Adrenal gland (tissue), 12 donors: ENCODE data around the gene SP3. TPM values are rescaled to one million over a fixed set of nuclear protein-coding genes. Genes with fewer than 3 reads are reported as not detected.

Source experiments
- DNase-seq, 7 donors: peaks; one replicate each; pipeline ENCODE4 v3.0.0-alpha.2; 2019 to 2020
- H3K27ac ChIP-seq, 5 donors: fragments of 200-600 bp; sonication (generic) in 4 of 5; 1 replicate in 3 of 5; 2 replicates in 2 of 5; pipeline versions ENCODE4 v1.5.1 to v1.8.0; 2016 to 2020; ENCODE audit warnings: mild to moderate bottlenecking in 1 of 5
- H3K27me3 ChIP-seq: fragments of 200-600 bp; 2 replicates; pipeline ENCODE4 v1.8.0; 2021
- H3K36me3 ChIP-seq, 2 donors: fragments of 200-600 bp; replicated peaks in 1 of 2; 1 replicate in 1 of 2; 2 replicates in 1 of 2; pipeline versions ENCODE4 v1.5.1 to v1.8.0; 2018 to 2022
- H3K4me1 ChIP-seq, 2 donors: fragments of 200-600 bp; replicated peaks in 1 of 2; 1 replicate in 1 of 2; 2 replicates in 1 of 2; pipeline versions ENCODE4 v1.5.1 to v1.8.0; 2018 to 2021
- H3K4me3 ChIP-seq, 4 donors: fragments of 200-600 bp; sonication (generic) in 3 of 4; one replicate each; pipeline ENCODE4 v1.5.1; 2016 to 2018
- H3K9me3 ChIP-seq, 3 donors: fragments of 200-600 bp; sonication (generic) in 1 of 3; replicated peaks in 1 of 3; 1 replicate in 2 of 3; 2 replicates in 1 of 3; pipeline versions ENCODE4 v1.5.1 to v1.8.0; 2016 to 2021
- CTCF ChIP-seq, 6 experiments: fragments of 450-650 bp in 4 of 6; fragments of 200-600 bp in 2 of 6; sonication (generic) in 1 of 6; IDR thresholded peaks; 1 replicate in 5 of 6; 2 replicates in 1 of 6; pipeline versions ENCODE4 v1.5.1 to v1.8.0; 2016 to 2021; ENCODE audit warnings: antibody characterized with exemption in 6 of 6, mild to moderate bottlenecking in 2 of 6, moderate library complexity in 1 of 6
- POLR2A ChIP-seq, 2 donors: fragments of 450-650 bp; IDR thresholded peaks; one replicate each; pipeline ENCODE4 v1.6.1; 2017; ENCODE audit warnings: antibody characterized with exemption in 2 of 2, mild to moderate bottlenecking in 2 of 2, moderate library complexity in 1 of 2
- WGBS, 4 donors: extraction: QIAGEN DNeasy Blood & Tissue Kit in 2 of 4; methylation state at CpG; one replicate each; pipeline versions ENCODE4 v1.1.5 to v1.1.7; 2013 to 2017; 5-methylcytosine and 5-hydroxymethylcytosine counted together
- intact Hi-C, 2 donors: fragments of 100-400 bp; cut with DNase I; formaldehyde crosslinking; loops; one replicate each; pipeline versions ENCODE4 v1.14.1 to v1.15.0; 2022 to 2023
- polyA plus RNA-seq, 3 donors: library from polyadenylated mRNA; stranded (reverse); fragments of 200-250 nt in 2 of 3; fragments of 350-450 nt in 1 of 3; fragmentation: Illumina TruSeq in 1 of 3; extraction: RNeasy Lipid Tissue Mini Kit (QIAGEN cat#74804) in 1 of 3; gene quantifications; one replicate each; pipeline ENCODE4 v1.2.3, GENCODE V29; 2013 to 2014
- total RNA-seq, 9 donors: library from RNA; depleted of rRNA in 4 of 9; stranded (reverse); fragments of >200 nt in 4 of 9; fragments of 120-200 nt in 1 of 9; fragmentation: NEBNext Ultra II Directional in 1 of 9; extraction: Animal tissue kit (Norgen Biotek cat#: 25700) in 1 of 9; gene quantifications; one replicate each; pipeline versions ENCODE4 v1.1.0 to v1.2.4, GENCODE V29; 2013 to 2023
- donor health status: healthy with polysubstance abuse.
- donor health status: Bipolar disorder and iron deficiency.
- donor health status: DM: yes; HTN: yes; CAD: no.
- donor health status: DM: no; HTN: no; CAD: no.
- donor health status: DM: no; HTN: no; CAD: no.
- donor health status: DM: yes; HTN: yes; CAD: no.

The SP3 gene
- total and polyA plus RNA-seq, 12 donors: 8.9 to 118 (median 54.4) TPM

- H3K27ac ChIP-seq: no peak overlapping the region
- DNase-seq: no peak
- H3K36me3 ChIP-seq: no peaks in the 10 kb centered on the region
- no peak overlapping the region for H3K4me3 ChIP-seq
- TF ChIP-seq POLR2A (IDR thresholded peaks at IDR 0.05) (no peak), CTCF (IDR thresholded peaks at IDR 0.05) (no peak)
- H3K9me3 ChIP-seq: no peaks in the 10 kb centered on the region
- no peaks in the 10 kb centered on the region for H3K27me3 ChIP-seq
- intact Hi-C loops: no loop called here
- peaks cover 3 to 49% of the 10 kb centered on the region in 2 donors for H3K4me1 ChIP-seq
- 69 to 76% (median 71%) methylated on average over 3 of the region's 3 CpGs for WGBS, 4 donors
Observed at GRCh38 chr2:173947131-173947530, 18.0 kb downstream of the SP3 start.

GRCh38 chr2:173943738-173944137 lies 21.4 kb downstream of the SP3 start:
- WGBS, 4 donors: 94 to 96% (median 96%) methylated on average over 3 of the region's 3 CpGs
- DNase-seq: no peak
- Histone ChIP-seq H3K4me3 (no peak overlapping the region), H3K36me3 (no peaks in the 10 kb centered on the region), H3K27me3 (no peaks in the 10 kb centered on the region), H3K4me1 (peaks cover 9 to 45% of the 10 kb centered on the region in 2 donors), H3K9me3 (no peaks in the 10 kb centered on the region), H3K27ac (no peak overlapping the region)
- no peak for TF ChIP-seq CTCF (IDR thresholded peaks at IDR 0.05)
- TF ChIP-seq POLR2A (IDR thresholded peaks at IDR 0.05): no peak
- intact Hi-C loops: no loop called here

- DNase-seq: no peak
- H3K4me3 ChIP-seq: no peak overlapping the region
- H3K4me1 ChIP-seq: peaks cover 9 to 39% of the 10 kb centered on the region in 2 donors
- intact Hi-C loops: no loop called here
- H3K36me3 ChIP-seq: no peaks in the 10 kb centered on the region
- 92 to 97% (median 94%) methylated on average over 3 of the region's 3 CpGs for WGBS, 4 donors
- H3K27ac ChIP-seq: no peak overlapping the region
- no peaks in the 10 kb centered on the region for H3K27me3 ChIP-seq
- TF ChIP-seq POLR2A (IDR thresholded peaks at IDR 0.05) (no peak), CTCF (IDR thresholded peaks at IDR 0.05) (no peak)
- no peaks in the 10 kb centered on the region for H3K9me3 ChIP-seq
Observed at GRCh38 chr2:173942861-173943523, 22.2 kb downstream of the SP3 start.

GRCh38 chr2:173941567-173941966 lies 23.6 kb downstream of the SP3 start:
- no peak overlapping the region for H3K4me3 ChIP-seq
- H3K36me3 ChIP-seq: no peaks in the 10 kb centered on the region
- intact Hi-C loops: no loop called here
- H3K27me3 ChIP-seq: no peaks in the 10 kb centered on the region
- H3K4me1 ChIP-seq: peaks cover 9 to 39% of the 10 kb centered on the region in 2 donors
- 82 to 92% (median 86%) methylated on average over 1 of the region's 1 CpG for WGBS, 4 donors
- H3K9me3 ChIP-seq: no peaks in the 10 kb centered on the region
- DNase-seq: no peak
- no peak for TF ChIP-seq POLR2A (IDR thresholded peaks at IDR 0.05)
- TF ChIP-seq CTCF (IDR thresholded peaks at IDR 0.05): no peak
- no peak overlapping the region for H3K27ac ChIP-seq
